Measurements from ENCODE around the gene VPS36. TPM values are rescaled to one million over a fixed set of nuclear protein-coding genes. Genes with fewer than 3 reads are reported as not detected.
"Not testable (repeated sequence)": the region's sequence is repeated elsewhere in the genome, so short reads cannot be mapped to it uniquely, and the experiment has no call there.

The VPS36 gene
- total RNA-seq, 1 donor from 2014 or later = 60.6 TPM

DNA sequence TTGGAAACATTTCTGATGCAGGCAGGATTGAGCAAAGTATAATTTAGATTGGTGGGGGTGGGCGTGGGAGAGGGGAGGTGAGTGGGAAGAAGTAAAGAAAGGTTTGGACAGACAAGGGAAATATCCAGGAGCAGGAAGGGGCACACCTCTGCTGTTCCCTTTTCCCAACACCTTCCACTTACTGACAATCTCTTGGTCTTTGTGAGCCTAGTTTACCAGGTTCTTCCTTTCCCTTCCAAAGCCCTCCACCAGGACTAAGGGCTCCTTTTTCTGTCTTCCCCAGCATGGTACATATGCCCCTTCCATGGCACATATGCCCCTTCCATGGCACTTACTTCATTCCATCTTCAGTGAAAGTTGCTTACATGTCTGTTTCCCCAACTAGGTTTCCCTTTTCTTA is 38.3 kb downstream of the VPS36 start:
- TF ChIP-seq, protein P1, sequence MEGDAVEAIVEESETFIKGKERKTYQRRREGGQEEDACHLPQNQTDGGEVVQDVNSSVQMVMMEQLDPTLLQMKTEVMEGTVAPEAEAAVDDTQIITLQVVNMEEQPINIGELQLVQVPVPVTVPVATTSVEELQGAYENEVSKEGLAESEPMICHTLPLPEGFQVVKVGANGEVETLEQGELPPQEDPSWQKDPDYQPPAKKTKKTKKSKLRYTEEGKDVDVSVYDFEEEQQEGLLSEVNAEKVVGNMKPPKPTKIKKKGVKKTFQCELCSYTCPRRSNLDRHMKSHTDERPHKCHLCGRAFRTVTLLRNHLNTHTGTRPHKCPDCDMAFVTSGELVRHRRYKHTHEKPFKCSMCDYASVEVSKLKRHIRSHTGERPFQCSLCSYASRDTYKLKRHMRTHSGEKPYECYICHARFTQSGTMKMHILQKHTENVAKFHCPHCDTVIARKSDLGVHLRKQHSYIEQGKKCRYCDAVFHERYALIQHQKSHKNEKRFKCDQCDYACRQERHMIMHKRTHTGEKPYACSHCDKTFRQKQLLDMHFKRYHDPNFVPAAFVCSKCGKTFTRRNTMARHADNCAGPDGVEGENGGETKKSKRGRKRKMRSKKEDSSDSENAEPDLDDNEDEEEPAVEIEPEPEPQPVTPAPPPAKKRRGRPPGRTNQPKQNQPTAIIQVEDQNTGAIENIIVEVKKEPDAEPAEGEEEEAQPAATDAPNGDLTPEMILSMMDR (IDR thresholded peaks at IDR 0.05) = no peak
- POLR2A ChIA-PET = no interaction called here
- CTCF ChIA-PET = no interaction called here
- Mint-ChIP-seq H3K9me3 (no peaks in the 10 kb centered on the region), H3K27ac (peak overlapping the region; percentile 24), H3K27me3 (no peaks in the 10 kb centered on the region), H3K4me1 (peaks cover 2% of the 10 kb centered on the region), H3K36me3 (ENCODE audit: low read depth) (peaks cover 50% of the 10 kb centered on the region), H3K4me3 (no peak overlapping the region)
- ATAC-seq (ENCODE audit: low read depth) (no peak), DNase-seq (no peak)
- intact Hi-C loops (cut with micrococcal nuclease) = no loop called here

DNA sequence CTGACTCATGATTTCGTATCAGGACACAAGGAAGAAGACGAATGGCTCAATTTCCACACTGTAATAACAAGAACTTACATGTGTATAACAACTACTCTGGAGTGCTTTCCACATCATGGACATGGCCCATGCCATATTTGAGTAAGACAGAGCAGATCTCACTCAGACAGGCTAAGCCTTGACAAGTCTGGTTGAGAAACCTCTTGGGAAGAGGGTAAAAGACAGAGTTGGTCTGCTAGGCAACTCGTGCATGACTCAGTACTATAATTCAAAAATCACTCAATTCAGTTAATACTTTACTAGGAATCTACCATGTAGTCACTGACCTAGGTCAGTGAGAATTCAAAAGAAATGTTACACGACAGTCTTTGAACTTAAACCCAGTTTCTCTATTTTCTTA is 38.8 kb downstream of the VPS36 start:
- ChIA-PET POLR2A (no interaction called here), CTCF (no interaction called here)
- Mint-ChIP-seq H3K9me3 (no peaks in the 10 kb centered on the region), H3K4me1 (peaks cover 2% of the 10 kb centered on the region), H3K27me3 (no peaks in the 10 kb centered on the region), H3K4me3 (no peak overlapping the region), H3K36me3 (ENCODE audit: low read depth) (peaks cover 46% of the 10 kb centered on the region), H3K27ac (peak overlapping the region; percentile 24)
- no peak for ATAC-seq (ENCODE audit: low read depth)
- DNase-seq = no peak
- intact Hi-C loops (cut with micrococcal nuclease) = no loop called here
- TF ChIP-seq, protein P1 (IDR thresholded peaks at IDR 0.05) = no peak

DNA sequence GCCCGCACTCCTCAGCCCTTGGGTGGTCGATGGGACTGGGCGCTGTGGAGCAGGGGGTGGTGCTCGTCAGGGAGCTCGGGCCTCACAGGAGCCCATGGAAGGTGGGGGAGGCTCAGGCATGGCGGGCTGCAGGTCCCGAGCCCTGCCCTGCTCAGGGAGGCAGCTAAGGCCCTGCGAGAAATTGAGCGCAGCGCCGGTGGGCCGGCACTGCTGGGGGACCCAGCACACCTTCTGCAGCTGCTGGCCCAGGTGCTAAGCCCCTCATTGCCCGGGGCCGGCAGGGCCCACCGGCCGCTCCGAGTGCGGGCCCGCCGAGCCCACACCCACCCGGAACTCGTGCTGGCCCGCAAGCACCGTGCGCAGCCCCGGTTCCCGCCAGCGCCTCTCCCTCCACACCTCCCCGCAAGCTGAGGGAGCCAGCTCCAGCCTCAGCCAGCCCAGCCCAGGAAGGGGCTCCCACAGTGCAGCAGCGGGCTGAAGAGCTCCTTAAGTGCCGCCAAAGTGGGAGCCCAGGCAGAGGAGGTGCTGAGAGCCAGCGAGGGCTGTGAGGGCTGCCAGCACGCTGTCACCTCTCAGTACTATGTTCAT is 42.3 kb downstream of the VPS36 start:
- CTCF ChIA-PET = interaction anchor here (1.3 kb wide), 1 partner anchor 15 kb away, joined by 4 read pairs; no protein-coding TSS in a partner anchor

DNA sequence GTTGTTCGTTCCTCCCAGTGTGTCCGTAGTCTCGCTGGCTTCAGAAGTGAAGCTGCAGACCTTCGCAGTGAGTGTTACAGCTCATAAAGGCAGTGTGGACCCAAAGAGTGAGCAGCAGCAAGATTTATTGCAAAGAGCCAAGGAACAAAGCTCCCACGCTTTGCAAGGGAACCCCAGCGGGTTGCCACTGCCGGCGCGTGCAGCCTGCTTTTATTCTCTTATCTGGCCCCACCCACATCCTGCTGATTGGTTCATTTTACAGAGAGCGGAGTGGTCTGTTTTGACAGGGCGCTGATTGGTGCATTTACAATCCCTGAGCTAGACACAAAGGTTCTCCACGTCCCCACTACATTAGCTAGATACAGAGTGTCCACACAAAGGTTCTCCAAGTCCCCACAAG is 43.0 kb downstream of the VPS36 start:
- H3K27ac Mint-ChIP-seq; DNase-seq; intact Hi-C loops (cut with micrococcal nuclease); ATAC-seq (ENCODE audit: low read depth); H3K9me3 Mint-ChIP-seq: not testable (repeated sequence)
- POLR2A ChIA-PET = interaction anchor here (1.1 kb wide), 1 partner anchor 15 kb away, joined by 3 read pairs; no protein-coding TSS in a partner anchor
- H3K36me3 Mint-ChIP-seq (ENCODE audit: low read depth) = peaks cover 15% of the 10 kb centered on the region
- peaks cover 14% of the 10 kb centered on the region for H3K27me3 Mint-ChIP-seq
- CTCF ChIA-PET = interaction anchor here (1.3 kb wide), 1 partner anchor 15 kb away, joined by 4 read pairs; no protein-coding TSS in a partner anchor
- peaks cover 29% of the 10 kb centered on the region for H3K4me1 Mint-ChIP-seq
- peak overlapping the region; percentile 28 for H3K4me3 Mint-ChIP-seq

More for the DNA sequence above, 42.3 kb downstream of the VPS36 start:
- intact Hi-C loops (cut with micrococcal nuclease); H3K27me3 Mint-ChIP-seq; H3K27ac Mint-ChIP-seq; H3K4me3 Mint-ChIP-seq; DNase-seq; H3K9me3 Mint-ChIP-seq; ATAC-seq (ENCODE audit: low read depth): not testable (repeated sequence)
- POLR2A ChIA-PET = interaction anchor here (1.1 to 1.3 kb wide), 2 partner anchors 9 to 14 kb away, joined by 3 read pairs; no protein-coding TSS in a partner anchor
- Mint-ChIP-seq H3K4me1 (peaks cover 27% of the 10 kb centered on the region), H3K36me3 (ENCODE audit: low read depth) (peaks cover 21% of the 10 kb centered on the region)

DNA sequence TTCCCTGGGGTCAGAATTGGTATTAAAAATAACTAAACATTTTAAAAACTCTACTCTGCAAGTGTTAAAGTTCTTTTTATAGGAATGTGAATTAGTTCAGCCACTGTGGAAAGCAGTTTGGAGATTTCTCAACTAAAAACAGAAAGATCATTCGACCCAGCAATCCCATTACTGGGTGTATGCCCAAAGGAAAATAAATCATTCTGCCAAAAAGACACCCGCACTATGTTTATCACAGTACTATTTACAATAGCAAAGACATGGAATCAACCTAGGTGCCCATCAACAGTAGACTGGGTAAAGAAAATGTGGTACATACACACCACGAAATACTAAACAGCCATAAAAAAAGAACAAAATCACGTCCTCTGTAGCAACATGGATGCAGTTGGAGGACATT is 43.8 kb downstream of the VPS36 start:
- CTCF ChIA-PET = no interaction called here
- ATAC-seq (ENCODE audit: low read depth) = no peak
- peaks cover 14% of the 10 kb centered on the region for H3K27me3 Mint-ChIP-seq

More for the DNA sequence above, 43.8 kb downstream of the VPS36 start:
- no peak overlapping the region for H3K27ac Mint-ChIP-seq
- peaks cover 7% of the 10 kb centered on the region for H3K36me3 Mint-ChIP-seq (ENCODE audit: low read depth)
- peaks cover 29% of the 10 kb centered on the region for H3K4me1 Mint-ChIP-seq
- DNase-seq = no peak
- TF ChIP-seq, protein P1 (IDR thresholded peaks at IDR 0.05) = no peak
- no peaks in the 10 kb centered on the region for H3K9me3 Mint-ChIP-seq
- H3K4me3 Mint-ChIP-seq = peak overlapping the region; percentile 50
- intact Hi-C loops (cut with micrococcal nuclease) = no loop called here
- POLR2A ChIA-PET = interaction anchor here (1.1 kb wide), 1 partner anchor 16 kb away, joined by 3 read pairs; no protein-coding TSS in a partner anchor

Measured in activated B cell treated with CpG ODN at 0.5 μM for 24 hours (primary cell).